Fibroblast of pulmonary artery (primary cell): Measurements from ENCODE around the gene OLFML2A.
A peak's percentile ranks its signal among the peaks of the same experiment; 100 is the strongest.

Source experiments
- DNase-seq: peaks from one replicate; pipeline ENCODE4 v3.0.0-alpha.2; 2010; ENCODE audit warnings: low read depth
- H3K4me3 ChIP-seq: replicated peaks from 2 replicates; pipeline ENCODE4 v1.5.1; 2011; ENCODE audit warnings: low read depth, mild to moderate bottlenecking, control low read depth, low read length, moderate library complexity
- CTCF ChIP-seq: IDR thresholded peaks from 2 replicates; pipeline ENCODE4 v1.5.1; 2011; ENCODE audit warnings: mild to moderate bottlenecking, control low read depth, low read length, inconsistent platforms; ENCODE audit errors: missing control alignments

Gene OLFML2A

GRCh38 chr9:124808246-124808956 is 31.5 kb downstream of the OLFML2A start:
- no peak overlapping the region for H3K4me3 ChIP-seq
- no peak for DNase-seq
- TF ChIP-seq CTCF: no peak

- H3K4me3 ChIP-seq: no peak overlapping the region
- no peak for TF ChIP-seq CTCF
- DNase-seq: no peak
Measured at GRCh38 chr9:124809211-124809610, 32.3 kb downstream of the OLFML2A start.

- H3K4me3 ChIP-seq: no peak overlapping the region
- no peak for DNase-seq
- TF ChIP-seq CTCF: no peak
Measured at GRCh38 chr9:124809741-124810500, 33.0 kb downstream of the OLFML2A start.

GRCh38 chr9:124810663-124811355 is 33.9 kb downstream of the OLFML2A start:
- peak; percentile 67 for DNase-seq
- H3K4me3 ChIP-seq: no peak overlapping the region
- TF ChIP-seq CTCF: no peak

GRCh38 chr9:124812441-124812876 is 35.5 kb downstream of the OLFML2A start:
- peak; percentile 75 for DNase-seq
- no peak for TF ChIP-seq CTCF
- H3K4me3 ChIP-seq: no peak overlapping the region

GRCh38 chr9:124813041-124813440 is 36.1 kb downstream of the OLFML2A start:
- TF ChIP-seq CTCF: no peak
- DNase-seq: no peak
- no peak overlapping the region for H3K4me3 ChIP-seq
